ENCODE results near the gene ZNF668. TPM values are rescaled to one million over a fixed set of nuclear protein-coding genes. Genes with fewer than 3 reads are reported as not detected.
"Not testable (repeated sequence)": the region's sequence is repeated elsewhere in the genome, so short reads cannot be mapped to it uniquely, and the experiment has no call there.

ZNF668 gene
- total and polyA plus RNA-seq, 2 donors (not counting 1 experiment from before 2014, with no cell fraction given), result 8.1 to 12.1 TPM

DNA sequence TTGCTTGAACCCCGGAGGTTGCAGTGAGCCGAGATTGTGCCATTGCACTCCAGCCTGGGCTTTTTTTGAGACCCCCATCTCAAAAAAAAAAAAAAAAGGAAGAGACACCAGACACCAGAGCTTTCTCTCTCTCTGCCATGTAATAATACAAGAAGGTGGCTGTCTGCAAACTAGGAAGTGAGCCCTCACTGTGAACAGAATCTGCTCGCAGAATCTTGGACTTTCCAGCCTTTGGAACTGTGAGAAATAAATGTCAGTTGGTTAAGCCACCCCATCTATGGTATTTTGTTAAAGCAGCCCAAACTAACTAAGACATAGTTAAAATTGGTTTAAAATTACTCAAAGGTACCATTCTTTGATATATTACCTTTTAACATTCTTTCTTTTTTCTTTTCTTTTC is 53.5 kb downstream of the ZNF668 start:
- Histone ChIP-seq H3K9ac (ENCODE audit: insufficient read depth, low read length) (no peak overlapping the region), H4K20me1 (ENCODE audit: control insufficient read depth, extremely low read depth, insufficient read depth, low read length) (no peaks in the 10 kb centered on the region), H3K27me3 (ENCODE audit: control insufficient read depth, insufficient read depth, low read length) (no peaks in the 10 kb centered on the region), H2AFZ (ENCODE audit: low read length) (no peak overlapping the region), H3K4me3 (replicated peaks in 1 of 4; ENCODE audit: control extremely low read depth in 1 of 4, insufficient read depth in 1 of 4, low read depth in 3 of 4, low read length in 4 of 4) (no peak overlapping the region), H3K4me2 (ENCODE audit: extremely low read depth, insufficient read depth, low read length) (no peak overlapping the region), H3K36me3 (ENCODE audit: control insufficient read depth, insufficient read depth, low read length) (no peaks in the 10 kb centered on the region), H3K4me1 (ENCODE audit: control insufficient read depth, extremely low read depth, insufficient read depth, low read length) (no peaks in the 10 kb centered on the region), H3K9me3 (ENCODE audit: control insufficient read depth, insufficient read depth, low read depth, low read length) (no peaks in the 10 kb centered on the region), H3K27ac (ENCODE audit: insufficient read depth, low read length) (no peak overlapping the region), H3K79me2 (ENCODE audit: control insufficient read depth, insufficient read depth, low read length) (no peaks in the 10 kb centered on the region)
- TF ChIP-seq, protein P1, sequence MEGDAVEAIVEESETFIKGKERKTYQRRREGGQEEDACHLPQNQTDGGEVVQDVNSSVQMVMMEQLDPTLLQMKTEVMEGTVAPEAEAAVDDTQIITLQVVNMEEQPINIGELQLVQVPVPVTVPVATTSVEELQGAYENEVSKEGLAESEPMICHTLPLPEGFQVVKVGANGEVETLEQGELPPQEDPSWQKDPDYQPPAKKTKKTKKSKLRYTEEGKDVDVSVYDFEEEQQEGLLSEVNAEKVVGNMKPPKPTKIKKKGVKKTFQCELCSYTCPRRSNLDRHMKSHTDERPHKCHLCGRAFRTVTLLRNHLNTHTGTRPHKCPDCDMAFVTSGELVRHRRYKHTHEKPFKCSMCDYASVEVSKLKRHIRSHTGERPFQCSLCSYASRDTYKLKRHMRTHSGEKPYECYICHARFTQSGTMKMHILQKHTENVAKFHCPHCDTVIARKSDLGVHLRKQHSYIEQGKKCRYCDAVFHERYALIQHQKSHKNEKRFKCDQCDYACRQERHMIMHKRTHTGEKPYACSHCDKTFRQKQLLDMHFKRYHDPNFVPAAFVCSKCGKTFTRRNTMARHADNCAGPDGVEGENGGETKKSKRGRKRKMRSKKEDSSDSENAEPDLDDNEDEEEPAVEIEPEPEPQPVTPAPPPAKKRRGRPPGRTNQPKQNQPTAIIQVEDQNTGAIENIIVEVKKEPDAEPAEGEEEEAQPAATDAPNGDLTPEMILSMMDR (conservative IDR thresholded peaks at IDR 0.05 in 1 of 2, IDR thresholded peaks at IDR 0.05 in 1 of 2; ENCODE audit: low read depth in 1 of 2, low read length in 2 of 2), result no peak
- no peak for TF ChIP-seq EZH2 (IDR thresholded peaks at IDR 0.05; ENCODE audit: low read length, missing control alignments)
- DNase-seq (ENCODE audit: low read depth in 2 of 2), result no peak

DNA sequence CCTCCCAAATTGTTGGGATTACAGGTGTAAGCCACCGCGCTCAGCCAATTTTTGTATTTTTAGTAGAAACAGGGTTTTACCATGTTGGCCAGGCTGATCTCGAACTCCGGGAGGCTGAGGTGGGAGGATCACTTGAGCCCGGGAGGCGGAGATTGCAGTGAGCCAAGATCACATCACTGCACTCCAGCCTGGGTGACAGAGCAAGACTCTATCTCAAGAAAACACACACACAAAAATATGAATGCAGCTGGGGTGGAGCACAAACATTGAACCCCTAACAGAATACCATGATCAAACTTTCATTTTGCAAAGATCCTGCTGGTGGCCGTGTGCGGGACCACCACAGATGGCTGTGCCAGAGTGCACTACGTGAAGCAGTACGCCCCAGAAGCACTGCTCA is 56.3 kb downstream of the ZNF668 start:
- H3K27ac ChIP-seq (ENCODE audit: insufficient read depth, low read length); H3K9ac ChIP-seq (ENCODE audit: insufficient read depth, low read length); DNase-seq (ENCODE audit: low read depth in 2 of 2); H3K9me3 ChIP-seq (ENCODE audit: control insufficient read depth, insufficient read depth, low read depth, low read length); H3K4me3 ChIP-seq (replicated peaks in 1 of 4; ENCODE audit: control extremely low read depth in 1 of 4, insufficient read depth in 1 of 4, low read depth in 3 of 4, low read length in 4 of 4); H3K4me1 ChIP-seq (ENCODE audit: control insufficient read depth, extremely low read depth, insufficient read depth, low read length); H3K4me2 ChIP-seq (ENCODE audit: extremely low read depth, insufficient read depth, low read length); H2AFZ ChIP-seq (ENCODE audit: low read length); H3K79me2 ChIP-seq (ENCODE audit: control insufficient read depth, insufficient read depth, low read length); H3K36me3 ChIP-seq (ENCODE audit: control insufficient read depth, insufficient read depth, low read length); H3K27me3 ChIP-seq (ENCODE audit: control insufficient read depth, insufficient read depth, low read length); H4K20me1 ChIP-seq (ENCODE audit: control insufficient read depth, extremely low read depth, insufficient read depth, low read length): not testable (repeated sequence)

DNA sequence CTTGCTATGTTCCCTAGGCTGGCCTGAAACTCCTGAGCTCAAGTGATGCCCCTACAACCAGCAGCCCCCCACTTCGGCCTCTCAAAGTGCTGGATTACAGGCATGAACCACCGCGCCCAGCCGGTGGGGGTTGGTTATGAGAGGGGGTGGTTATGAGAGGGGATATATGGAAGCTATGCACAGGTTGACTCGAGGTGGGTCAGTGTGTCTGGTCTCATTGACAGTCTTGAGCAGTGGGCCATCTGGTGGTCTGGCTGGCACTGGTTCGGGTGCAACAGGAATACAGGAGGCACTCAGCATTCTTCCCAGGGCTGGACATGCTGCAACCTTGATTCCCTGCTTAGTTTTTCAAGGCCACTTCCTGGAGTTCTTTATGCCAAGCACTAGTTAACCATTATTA is 58.0 kb downstream of the ZNF668 start:
- Histone ChIP-seq H3K27me3 (ENCODE audit: control insufficient read depth, insufficient read depth, low read length) (peaks cover 7% of the 10 kb centered on the region), H3K79me2 (ENCODE audit: control insufficient read depth, insufficient read depth, low read length) (no peaks in the 10 kb centered on the region), H3K4me2 (ENCODE audit: extremely low read depth, insufficient read depth, low read length) (no peak overlapping the region), H3K36me3 (ENCODE audit: control insufficient read depth, insufficient read depth, low read length) (no peaks in the 10 kb centered on the region), H3K9ac (ENCODE audit: insufficient read depth, low read length) (no peak overlapping the region), H3K9me3 (ENCODE audit: control insufficient read depth, insufficient read depth, low read depth, low read length) (no peaks in the 10 kb centered on the region), H3K4me1 (ENCODE audit: control insufficient read depth, extremely low read depth, insufficient read depth, low read length) (no peaks in the 10 kb centered on the region), H2AFZ (ENCODE audit: low read length) (no peak overlapping the region), H3K4me3 (replicated peaks in 1 of 4; ENCODE audit: control extremely low read depth in 1 of 4, insufficient read depth in 1 of 4, low read depth in 3 of 4, low read length in 4 of 4) (no peak overlapping the region), H4K20me1 (ENCODE audit: control insufficient read depth, extremely low read depth, insufficient read depth, low read length) (no peaks in the 10 kb centered on the region), H3K27ac (ENCODE audit: insufficient read depth, low read length) (no peak overlapping the region)
- TF ChIP-seq EZH2 (IDR thresholded peaks at IDR 0.05; ENCODE audit: low read length, missing control alignments), result no peak
- TF ChIP-seq, protein P1 (conservative IDR thresholded peaks at IDR 0.05 in 1 of 2, IDR thresholded peaks at IDR 0.05 in 1 of 2; ENCODE audit: low read depth in 1 of 2, low read length in 2 of 2), result no peak
- DNase-seq (ENCODE audit: low read depth in 2 of 2), result no peak

DNA sequence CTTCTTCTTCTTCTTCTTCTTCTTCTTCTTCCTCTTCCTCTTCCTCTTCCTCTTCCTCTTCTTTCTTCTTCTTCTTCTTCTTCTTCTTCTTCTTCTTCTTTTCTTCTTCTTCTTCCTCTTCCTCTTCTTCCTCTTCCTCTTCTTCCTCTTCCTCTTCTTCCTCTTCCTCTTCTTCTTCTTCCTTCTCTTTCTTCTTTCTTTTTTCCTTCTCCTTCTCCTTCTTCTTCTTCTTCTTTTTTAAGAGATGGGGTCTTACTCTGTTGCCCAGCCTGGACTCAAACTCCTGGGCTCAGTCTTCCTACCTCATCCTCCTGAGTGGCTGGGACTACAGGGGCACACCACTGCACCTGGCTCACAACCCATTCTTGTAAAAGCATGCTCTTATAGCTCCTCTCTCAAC is 60.7 kb downstream of the ZNF668 start:
- H3K9ac ChIP-seq (ENCODE audit: insufficient read depth, low read length); H4K20me1 ChIP-seq (ENCODE audit: control insufficient read depth, extremely low read depth, insufficient read depth, low read length); H3K36me3 ChIP-seq (ENCODE audit: control insufficient read depth, insufficient read depth, low read length); H3K27me3 ChIP-seq (ENCODE audit: control insufficient read depth, insufficient read depth, low read length); H3K79me2 ChIP-seq (ENCODE audit: control insufficient read depth, insufficient read depth, low read length); H3K4me3 ChIP-seq (replicated peaks in 1 of 4; ENCODE audit: control extremely low read depth in 1 of 4, insufficient read depth in 1 of 4, low read depth in 3 of 4, low read length in 4 of 4); H3K9me3 ChIP-seq (ENCODE audit: control insufficient read depth, insufficient read depth, low read depth, low read length); DNase-seq (ENCODE audit: low read depth in 2 of 2); H3K27ac ChIP-seq (ENCODE audit: insufficient read depth, low read length); H2AFZ ChIP-seq (ENCODE audit: low read length); H3K4me1 ChIP-seq (ENCODE audit: control insufficient read depth, extremely low read depth, insufficient read depth, low read length); H3K4me2 ChIP-seq (ENCODE audit: extremely low read depth, insufficient read depth, low read length): not testable (repeated sequence)

DNA sequence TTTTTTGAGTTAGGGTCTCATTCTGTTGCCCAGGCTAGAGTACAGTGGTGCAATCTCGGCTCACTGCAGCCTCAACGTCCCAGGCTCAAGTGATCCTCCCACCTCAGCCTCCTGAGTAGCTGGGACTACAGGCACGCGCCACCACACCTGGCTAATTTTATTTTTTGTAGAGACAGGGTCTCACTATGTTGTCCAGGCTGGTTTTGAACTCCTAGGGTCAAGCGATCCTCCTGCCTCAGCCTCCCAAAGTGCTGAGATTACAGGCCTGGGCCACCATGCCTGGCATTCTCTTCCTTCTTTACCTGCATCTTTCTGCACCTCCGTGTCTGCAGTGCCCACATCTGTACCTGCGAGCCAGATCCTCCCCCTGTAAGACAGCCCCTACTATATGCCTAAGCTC is 62.2 kb downstream of the ZNF668 start:
- H3K79me2 ChIP-seq (ENCODE audit: control insufficient read depth, insufficient read depth, low read length); H2AFZ ChIP-seq (ENCODE audit: low read length); H3K27ac ChIP-seq (ENCODE audit: insufficient read depth, low read length); H3K9me3 ChIP-seq (ENCODE audit: control insufficient read depth, insufficient read depth, low read depth, low read length); H3K4me2 ChIP-seq (ENCODE audit: extremely low read depth, insufficient read depth, low read length); H3K4me3 ChIP-seq (replicated peaks in 1 of 4; ENCODE audit: control extremely low read depth in 1 of 4, insufficient read depth in 1 of 4, low read depth in 3 of 4, low read length in 4 of 4); H3K4me1 ChIP-seq (ENCODE audit: control insufficient read depth, extremely low read depth, insufficient read depth, low read length); H3K9ac ChIP-seq (ENCODE audit: insufficient read depth, low read length); H3K36me3 ChIP-seq (ENCODE audit: control insufficient read depth, insufficient read depth, low read length); DNase-seq (ENCODE audit: low read depth in 2 of 2); H4K20me1 ChIP-seq (ENCODE audit: control insufficient read depth, extremely low read depth, insufficient read depth, low read length); H3K27me3 ChIP-seq (ENCODE audit: control insufficient read depth, insufficient read depth, low read length): not testable (repeated sequence)

Data from fibroblast of lung (primary cell).